WTC11 (cell line): ENCODE measurements around the gene TMEM30B. TPM values are rescaled to one million over a fixed set of nuclear protein-coding genes. Genes with fewer than 3 reads are reported as not detected.

Experiments used
- ATAC-seq: fragments of 200-7000 bp; cut with Tn5 transposase; 2 replicates; pipeline ENCODE4 v1.10.0; 2021; ENCODE audit warnings: mild to moderate bottlenecking, moderate library complexity
- CTCF ChIA-PET: fragments of 300-600 bp; sonication (Branson Sonifier 250); formaldehyde crosslinking; loops from one replicate; lab custom pipeline; 2021; ENCODE audit warnings: antibody characterized with exemption; lab: Charles Lee
- POLR2A ChIA-PET: fragments of 350-600 bp; sonication (Branson Sonifier 250); formaldehyde crosslinking; loops from one replicate; lab custom pipeline; 2021; ENCODE audit warnings: antibody characterized with exemption; lab: Charles Lee
- DNase-seq: peaks from one replicate; pipeline ENCODE4 v3.0.0; 2021; ENCODE audit warnings: low spot score
- H3K27ac Mint-ChIP-seq: 2 replicates; pipeline ENCODE4 v1.8.0; 2021; ENCODE audit warnings: mixed read lengths
- H3K27me3 Mint-ChIP-seq: 2 replicates; pipeline ENCODE4 v1.8.0; 2021; ENCODE audit warnings: low read depth, mild to moderate bottlenecking, moderate library complexity, mixed read lengths
- H3K36me3 Mint-ChIP-seq: 2 replicates; pipeline ENCODE4 v1.8.0; 2021; ENCODE audit warnings: mixed read lengths
- H3K4me1 Mint-ChIP-seq: 2 replicates; pipeline ENCODE4 v1.8.0; 2022; ENCODE audit warnings: mixed read lengths
- H3K4me3 Mint-ChIP-seq: 2 replicates; pipeline ENCODE4 v1.8.0; 2021; ENCODE audit warnings: mild to moderate bottlenecking, moderate library complexity, mixed read lengths
- H3K9me3 Mint-ChIP-seq: 2 replicates; pipeline ENCODE4 v1.8.0; 2021; ENCODE audit warnings: mixed read lengths
- CTCF ChIP-seq: fragments of 200-600 bp; IDR thresholded peaks from 2 replicates; pipeline ENCODE4 v1.8.0; 2022; ENCODE audit warnings: antibody characterized with exemption
- ETV6 ChIP-seq: sonication (generic); formaldehyde crosslinking; IDR thresholded peaks from 2 replicates; pipeline ENCODE4 v1.8.1; 2022; ENCODE audit warnings: mild to moderate bottlenecking, missing genetic modification reagents
- FOXP4 ChIP-seq: sonication (generic); formaldehyde crosslinking; IDR thresholded peaks from 2 replicates; pipeline ENCODE4 v1.8.0; 2022; ENCODE audit warnings: mild to moderate bottlenecking, missing genetic modification reagents
- GRHL2 ChIP-seq: fragments of 250-450 bp; sonication (Bioruptor Pico); IDR thresholded peaks from 2 replicates; pipeline ENCODE4 v1.8.0; 2022; ENCODE audit warnings: mild to moderate bottlenecking, moderate library complexity; ENCODE audit not compliant: insufficient replicate concordance, severe bottlenecking
- IRF2 ChIP-seq: sonication (generic); formaldehyde crosslinking; IDR thresholded peaks from 2 replicates; pipeline ENCODE4 v1.8.0; 2022; ENCODE audit warnings: low read depth, missing genetic modification reagents, borderline replicate concordance
- MLX ChIP-seq: sonication (generic); formaldehyde crosslinking; IDR thresholded peaks from 2 replicates; pipeline ENCODE4 v1.8.1; 2023; ENCODE audit warnings: mild to moderate bottlenecking, missing genetic modification reagents, moderate library complexity
- NFATC4 ChIP-seq: fragments of 250-450 bp; sonication (Bioruptor Pico); IDR thresholded peaks from 2 replicates; pipeline ENCODE4 v1.9.0; 2021; ENCODE audit warnings: mild to moderate bottlenecking
- SOX15 ChIP-seq: fragments of 250-450 bp; sonication (Bioruptor Pico); IDR thresholded peaks from 2 replicates; pipeline ENCODE4 v1.9.0; 2021; ENCODE audit warnings: mild to moderate bottlenecking
- TP53 ChIP-seq: sonication (generic); formaldehyde crosslinking; IDR thresholded peaks from 2 replicates; pipeline ENCODE4 v1.8.1; 2023; ENCODE audit warnings: mild to moderate bottlenecking, missing genetic modification reagents
- USF1 ChIP-seq: sonication (generic); formaldehyde crosslinking; IDR thresholded peaks from 2 replicates; pipeline ENCODE4 v1.8.0; 2022; ENCODE audit warnings: mild to moderate bottlenecking, missing genetic modification reagents
- ZNF138 ChIP-seq: sonication (generic); formaldehyde crosslinking; conservative IDR thresholded peaks from 2 replicates; pipeline ENCODE4 v1.8.1; 2022; ENCODE audit warnings: mild to moderate bottlenecking, moderate library complexity, missing genetic modification reagents
- ZNF232 ChIP-seq: sonication (generic); formaldehyde crosslinking; IDR thresholded peaks from 2 replicates; pipeline ENCODE4 v1.8.0; 2022; ENCODE audit warnings: mild to moderate bottlenecking, missing genetic modification reagents
- ZNF317 ChIP-seq: sonication (generic); formaldehyde crosslinking; IDR thresholded peaks from 2 replicates; pipeline ENCODE4 v1.8.1; 2023; ENCODE audit warnings: low read depth, mild to moderate bottlenecking, moderate library complexity, missing genetic modification reagents, borderline replicate concordance
- ZNF416 ChIP-seq: fragments of 250-450 bp; sonication (Bioruptor Pico); IDR thresholded peaks from 2 replicates; pipeline ENCODE4 v1.9.0; 2021; ENCODE audit warnings: mild to moderate bottlenecking, inconsistent platforms
- ZSCAN18 ChIP-seq: fragments of 250-450 bp; sonication (Bioruptor Pico); IDR thresholded peaks from 2 replicates; pipeline ENCODE4 v2.1.2; 2022; ENCODE audit warnings: mild to moderate bottlenecking, moderate library complexity
- total RNA-seq: library from RNA; stranded (reverse); gene quantifications from 3 replicates; pipeline ENCODE4 v1.2.3, GENCODE V29; 2021
- TF ChIP-seq, protein P1 (sequence below): sonication (generic); formaldehyde crosslinking; IDR thresholded peaks from 2 replicates; pipeline ENCODE4 v1.8.0; 2023; ENCODE audit warnings: missing genetic modification reagents, mild to moderate bottlenecking, borderline replicate concordance
- TF ChIP-seq, protein P2 (sequence below): sonication (generic); formaldehyde crosslinking; IDR thresholded peaks from 2 replicates; pipeline ENCODE4 v1.8.1; 2023; ENCODE audit warnings: mild to moderate bottlenecking, missing genetic modification reagents
- TF ChIP-seq, protein P3 (sequence below): sonication (generic); formaldehyde crosslinking; IDR thresholded peaks from 2 replicates; pipeline ENCODE4 v1.8.1; 2022; ENCODE audit warnings: low read depth, mild to moderate bottlenecking, moderate library complexity, missing genetic modification reagents, borderline replicate concordance
- TF ChIP-seq, protein P4 (sequence below): sonication (generic); formaldehyde crosslinking; IDR thresholded peaks from 2 replicates; pipeline ENCODE4 v1.8.0; 2023; ENCODE audit warnings: mild to moderate bottlenecking, missing genetic modification reagents

The TMEM30B gene
- total RNA-seq, 1 experiment from 2014 or later, result 17.8 TPM

DNA sequence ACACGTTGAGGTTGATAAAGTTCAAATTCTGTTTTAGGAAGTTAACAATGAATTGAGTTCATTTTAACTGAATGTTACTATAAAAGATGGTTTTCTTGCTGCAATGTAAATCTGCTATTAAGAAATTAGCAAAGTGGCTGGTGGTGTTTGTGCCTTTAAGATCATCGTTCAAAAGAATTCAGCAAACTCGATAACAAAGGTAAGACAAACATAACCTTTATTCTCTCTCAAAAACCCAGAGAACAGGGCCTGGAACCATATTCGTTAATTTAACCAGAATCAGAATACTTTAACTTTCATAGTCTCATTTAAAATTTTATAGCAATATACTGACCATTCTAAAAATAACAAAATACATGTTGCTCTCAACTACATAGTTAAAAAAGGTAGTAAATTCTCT is 3.4 kb downstream of the TMEM30B start:
- ChIA-PET CTCF (no interaction called here), POLR2A (no interaction called here)
- Mint-ChIP-seq H3K4me1 (peaks cover 20% of the 10 kb centered on the region), H3K36me3 (no peaks in the 10 kb centered on the region), H3K27me3 (peaks cover 18% of the 10 kb centered on the region), H3K9me3 (no peaks in the 10 kb centered on the region), H3K27ac (no peak overlapping the region), H3K4me3 (no peak overlapping the region)
- no peak for ATAC-seq
- no peak for DNase-seq
- TF ChIP-seq CTCF (no peak), SOX15 (CRISPR knock-in tag) (no peak), MLX (CRISPR knock-in tag) (no peak), ZSCAN18 (CRISPR knock-in tag) (no peak), ETV6 (CRISPR knock-in tag) (no peak), ZNF317 (CRISPR knock-in tag) (no peak)
- TF ChIP-seq, protein P1, sequence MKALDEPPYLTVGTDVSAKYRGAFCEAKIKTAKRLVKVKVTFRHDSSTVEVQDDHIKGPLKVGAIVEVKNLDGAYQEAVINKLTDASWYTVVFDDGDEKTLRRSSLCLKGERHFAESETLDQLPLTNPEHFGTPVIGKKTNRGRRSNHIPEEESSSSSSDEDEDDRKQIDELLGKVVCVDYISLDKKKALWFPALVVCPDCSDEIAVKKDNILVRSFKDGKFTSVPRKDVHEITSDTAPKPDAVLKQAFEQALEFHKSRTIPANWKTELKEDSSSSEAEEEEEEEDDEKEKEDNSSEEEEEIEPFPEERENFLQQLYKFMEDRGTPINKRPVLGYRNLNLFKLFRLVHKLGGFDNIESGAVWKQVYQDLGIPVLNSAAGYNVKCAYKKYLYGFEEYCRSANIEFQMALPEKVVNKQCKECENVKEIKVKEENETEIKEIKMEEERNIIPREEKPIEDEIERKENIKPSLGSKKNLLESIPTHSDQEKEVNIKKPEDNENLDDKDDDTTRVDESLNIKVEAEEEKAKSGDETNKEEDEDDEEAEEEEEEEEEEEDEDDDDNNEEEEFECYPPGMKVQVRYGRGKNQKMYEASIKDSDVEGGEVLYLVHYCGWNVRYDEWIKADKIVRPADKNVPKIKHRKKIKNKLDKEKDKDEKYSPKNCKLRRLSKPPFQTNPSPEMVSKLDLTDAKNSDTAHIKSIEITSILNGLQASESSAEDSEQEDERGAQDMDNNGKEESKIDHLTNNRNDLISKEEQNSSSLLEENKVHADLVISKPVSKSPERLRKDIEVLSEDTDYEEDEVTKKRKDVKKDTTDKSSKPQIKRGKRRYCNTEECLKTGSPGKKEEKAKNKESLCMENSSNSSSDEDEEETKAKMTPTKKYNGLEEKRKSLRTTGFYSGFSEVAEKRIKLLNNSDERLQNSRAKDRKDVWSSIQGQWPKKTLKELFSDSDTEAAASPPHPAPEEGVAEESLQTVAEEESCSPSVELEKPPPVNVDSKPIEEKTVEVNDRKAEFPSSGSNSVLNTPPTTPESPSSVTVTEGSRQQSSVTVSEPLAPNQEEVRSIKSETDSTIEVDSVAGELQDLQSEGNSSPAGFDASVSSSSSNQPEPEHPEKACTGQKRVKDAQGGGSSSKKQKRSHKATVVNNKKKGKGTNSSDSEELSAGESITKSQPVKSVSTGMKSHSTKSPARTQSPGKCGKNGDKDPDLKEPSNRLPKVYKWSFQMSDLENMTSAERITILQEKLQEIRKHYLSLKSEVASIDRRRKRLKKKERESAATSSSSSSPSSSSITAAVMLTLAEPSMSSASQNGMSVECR (CRISPR knock-in tag), result no peak
- TF ChIP-seq, protein P2, sequence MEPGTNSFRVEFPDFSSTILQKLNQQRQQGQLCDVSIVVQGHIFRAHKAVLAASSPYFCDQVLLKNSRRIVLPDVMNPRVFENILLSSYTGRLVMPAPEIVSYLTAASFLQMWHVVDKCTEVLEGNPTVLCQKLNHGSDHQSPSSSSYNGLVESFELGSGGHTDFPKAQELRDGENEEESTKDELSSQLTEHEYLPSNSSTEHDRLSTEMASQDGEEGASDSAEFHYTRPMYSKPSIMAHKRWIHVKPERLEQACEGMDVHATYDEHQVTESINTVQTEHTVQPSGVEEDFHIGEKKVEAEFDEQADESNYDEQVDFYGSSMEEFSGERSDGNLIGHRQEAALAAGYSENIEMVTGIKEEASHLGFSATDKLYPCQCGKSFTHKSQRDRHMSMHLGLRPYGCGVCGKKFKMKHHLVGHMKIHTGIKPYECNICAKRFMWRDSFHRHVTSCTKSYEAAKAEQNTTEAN (CRISPR knock-in tag), result no peak

- DNase-seq (no peak), ATAC-seq (no peak)
- Mint-ChIP-seq H3K9me3 (no peaks in the 10 kb centered on the region), H3K4me3 (no peak overlapping the region), H3K36me3 (no peaks in the 10 kb centered on the region), H3K27me3 (peaks cover 18% of the 10 kb centered on the region), H3K27ac (no peak overlapping the region), H3K4me1 (peaks cover 20% of the 10 kb centered on the region)
- ChIA-PET POLR2A (no interaction called here), CTCF (no interaction called here)
- no peak for TF ChIP-seq IRF2 (CRISPR knock-in tag)
- TF ChIP-seq FOXP4 (CRISPR knock-in tag), result no peak
- no peak for TF ChIP-seq TP53 (CRISPR knock-in tag)
- TF ChIP-seq NFATC4 (CRISPR knock-in tag), result no peak
- TF ChIP-seq ZNF416 (CRISPR knock-in tag), result no peak
- no peak for TF ChIP-seq USF1 (CRISPR knock-in tag)
- TF ChIP-seq ZNF138 (CRISPR knock-in tag), result no peak
- no peak for TF ChIP-seq ZNF232
- TF ChIP-seq, protein P3, sequence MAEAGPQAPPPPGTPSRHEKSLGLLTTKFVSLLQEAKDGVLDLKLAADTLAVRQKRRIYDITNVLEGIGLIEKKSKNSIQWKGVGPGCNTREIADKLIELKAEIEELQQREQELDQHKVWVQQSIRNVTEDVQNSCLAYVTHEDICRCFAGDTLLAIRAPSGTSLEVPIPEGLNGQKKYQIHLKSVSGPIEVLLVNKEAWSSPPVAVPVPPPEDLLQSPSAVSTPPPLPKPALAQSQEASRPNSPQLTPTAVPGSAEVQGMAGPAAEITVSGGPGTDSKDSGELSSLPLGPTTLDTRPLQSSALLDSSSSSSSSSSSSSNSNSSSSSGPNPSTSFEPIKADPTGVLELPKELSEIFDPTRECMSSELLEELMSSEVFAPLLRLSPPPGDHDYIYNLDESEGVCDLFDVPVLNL (CRISPR knock-in tag), result no peak
- TF ChIP-seq GRHL2 (CRISPR knock-in tag), result no peak
- TF ChIP-seq, protein P4, sequence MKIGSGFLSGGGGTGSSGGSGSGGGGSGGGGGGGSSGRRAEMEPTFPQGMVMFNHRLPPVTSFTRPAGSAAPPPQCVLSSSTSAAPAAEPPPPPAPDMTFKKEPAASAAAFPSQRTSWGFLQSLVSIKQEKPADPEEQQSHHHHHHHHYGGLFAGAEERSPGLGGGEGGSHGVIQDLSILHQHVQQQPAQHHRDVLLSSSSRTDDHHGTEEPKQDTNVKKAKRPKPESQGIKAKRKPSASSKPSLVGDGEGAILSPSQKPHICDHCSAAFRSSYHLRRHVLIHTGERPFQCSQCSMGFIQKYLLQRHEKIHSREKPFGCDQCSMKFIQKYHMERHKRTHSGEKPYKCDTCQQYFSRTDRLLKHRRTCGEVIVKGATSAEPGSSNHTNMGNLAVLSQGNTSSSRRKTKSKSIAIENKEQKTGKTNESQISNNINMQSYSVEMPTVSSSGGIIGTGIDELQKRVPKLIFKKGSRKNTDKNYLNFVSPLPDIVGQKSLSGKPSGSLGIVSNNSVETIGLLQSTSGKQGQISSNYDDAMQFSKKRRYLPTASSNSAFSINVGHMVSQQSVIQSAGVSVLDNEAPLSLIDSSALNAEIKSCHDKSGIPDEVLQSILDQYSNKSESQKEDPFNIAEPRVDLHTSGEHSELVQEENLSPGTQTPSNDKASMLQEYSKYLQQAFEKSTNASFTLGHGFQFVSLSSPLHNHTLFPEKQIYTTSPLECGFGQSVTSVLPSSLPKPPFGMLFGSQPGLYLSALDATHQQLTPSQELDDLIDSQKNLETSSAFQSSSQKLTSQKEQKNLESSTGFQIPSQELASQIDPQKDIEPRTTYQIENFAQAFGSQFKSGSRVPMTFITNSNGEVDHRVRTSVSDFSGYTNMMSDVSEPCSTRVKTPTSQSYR, result no peak
Observed at GRCh38 chr14:61277232-61277631, 3.9 kb downstream of the TMEM30B start.
